Measurements from ENCODE around the gene AFTPH.

Gene AFTPH

GRCh38 chr2:64523666-64524603, at the start of gene AFTPH:
Gene AFTPH (plus strand): TSS chr2:64524328. CDS start chr2:64551475, 27,147 bp downstream.
- TF ChIP-seq CTCF (IDR thresholded peaks at IDR 0.05): no peak

- no peak for TF ChIP-seq CTCF (IDR thresholded peaks at IDR 0.05)
These were observed 49.5 kb upstream of the AFTPH start for GRCh38 chr2:64474636-64475035.

GRCh38 chr2:64477037-64477436, 47.1 kb upstream of the AFTPH start:
- TF ChIP-seq CTCF (IDR thresholded peaks at IDR 0.05): no peak

GRCh38 chr2:64477979-64478378, 46.1 kb upstream of the AFTPH start:
- TF ChIP-seq CTCF (IDR thresholded peaks at IDR 0.05): no peak

- no peak for TF ChIP-seq CTCF (IDR thresholded peaks at IDR 0.05)
These were observed 45.5 kb upstream of the AFTPH start for GRCh38 chr2:64478502-64479230.

- no peak for TF ChIP-seq CTCF (IDR thresholded peaks at IDR 0.05)
These were observed 44.6 kb upstream of the AFTPH start for GRCh38 chr2:64479259-64480117.

- TF ChIP-seq CTCF (IDR thresholded peaks at IDR 0.05): no peak
These were observed 42.5 kb upstream of the AFTPH start for GRCh38 chr2:64481665-64482064.

Data from LNCAP (cell line).